Parathyroid adenoma (tissue), 2 donors: ENCODE results near the gene CACNA1D.

Experiments used
- H2AFZ ChIP-seq: fragments of 300-600 bp; sonication (generic); one replicate; pipeline ENCODE4 v1.7.0; 2017; ENCODE audit warnings: antibody characterized with exemption, mild to moderate bottlenecking
- H3K27ac ChIP-seq: fragments of 300-600 bp; sonication (generic); one replicate; pipeline ENCODE4 v1.7.0; 2017
- H3K27me3 ChIP-seq: fragments of 300-600 bp; sonication (generic); one replicate; pipeline ENCODE4 v1.7.0; 2017; ENCODE audit warnings: low read length; ENCODE audit not compliant: control insufficient read depth, insufficient read depth
- H3K36me3 ChIP-seq: fragments of 300-600 bp; sonication (generic); one replicate; pipeline ENCODE4 v1.7.0; 2017; ENCODE audit warnings: low read length; ENCODE audit not compliant: control insufficient read depth, insufficient read depth
- H3K4me1 ChIP-seq: fragments of 300-600 bp; sonication (generic); one replicate; pipeline ENCODE4 v1.7.0; 2017; ENCODE audit warnings: control low read depth
- H3K4me2 ChIP-seq: fragments of 300-600 bp; sonication (generic); one replicate; pipeline ENCODE4 v1.7.0; 2017; ENCODE audit warnings: low read length
- H3K4me3 ChIP-seq: fragments of 300-600 bp; sonication (generic); one replicate; pipeline ENCODE4 v1.7.0; 2017; ENCODE audit warnings: low read depth, low read length
- H3K79me2 ChIP-seq: fragments of 300-600 bp; sonication (generic); one replicate; pipeline ENCODE4 v1.7.0; 2017; ENCODE audit warnings: control low read depth
- H3K9ac ChIP-seq: fragments of 300-600 bp; sonication (generic); one replicate; pipeline ENCODE4 v1.7.0; 2017; ENCODE audit warnings: mild to moderate bottlenecking
- H3K9me3 ChIP-seq: fragments of 300-600 bp; sonication (generic); one replicate; pipeline ENCODE4 v1.7.0; 2017; ENCODE audit warnings: low read length; ENCODE audit not compliant: control insufficient read depth
- CTCF ChIP-seq: fragments of 300-600 bp; sonication (generic); IDR thresholded peaks from one replicate; pipeline ENCODE4 v1.7.0; 2017; ENCODE audit warnings: antibody characterized with exemption, mild to moderate bottlenecking
- donor health status: primary hyperparathyroidism.

The CACNA1D gene

GRCh38 chr3:53836084-53836872 lies 341.9 kb downstream of the CACNA1D start:
- Histone ChIP-seq H3K4me1 (no peaks in the 10 kb centered on the region), H3K4me2 (no peak overlapping the region), H3K79me2 (peaks cover 6% of the 10 kb centered on the region), H3K36me3 (no peaks in the 10 kb centered on the region), H3K27ac (no peak overlapping the region), H3K9me3 (no peaks in the 10 kb centered on the region), H3K9ac (no peak overlapping the region), H3K27me3 (no peaks in the 10 kb centered on the region), H3K4me3 (no peak overlapping the region), H2AFZ (no peak overlapping the region)
- TF ChIP-seq CTCF = no peak

GRCh38 chr3:53837331-53837730 lies 342.9 kb downstream of the CACNA1D start:
- Histone ChIP-seq H3K79me2 (peaks cover 6% of the 10 kb centered on the region), H3K9ac (no peak overlapping the region), H2AFZ (no peak overlapping the region), H3K4me3 (no peak overlapping the region), H3K27ac (no peak overlapping the region), H3K9me3 (no peaks in the 10 kb centered on the region), H3K4me2 (no peak overlapping the region), H3K27me3 (no peaks in the 10 kb centered on the region), H3K4me1 (no peaks in the 10 kb centered on the region), H3K36me3 (no peaks in the 10 kb centered on the region)
- no peak for TF ChIP-seq CTCF

GRCh38 chr3:53841296-53841695 lies 346.9 kb downstream of the CACNA1D start:
- H3K27ac ChIP-seq = no peak overlapping the region
- no peaks in the 10 kb centered on the region for H3K36me3 ChIP-seq
- no peak overlapping the region for H3K9ac ChIP-seq
- no peaks in the 10 kb centered on the region for H3K9me3 ChIP-seq
- no peak overlapping the region for H3K4me3 ChIP-seq
- no peaks in the 10 kb centered on the region for H3K27me3 ChIP-seq
- TF ChIP-seq CTCF = no peak
- no peak overlapping the region for H3K4me2 ChIP-seq
- H3K79me2 ChIP-seq = no peaks in the 10 kb centered on the region
- H2AFZ ChIP-seq = no peak overlapping the region
- H3K4me1 ChIP-seq = peaks cover 16% of the 10 kb centered on the region

- Histone ChIP-seq H3K79me2 (no peaks in the 10 kb centered on the region), H3K27ac (peak overlapping the region; percentile 53), H3K4me2 (no peak overlapping the region), H3K9me3 (no peaks in the 10 kb centered on the region), H3K4me1 (peaks cover 16% of the 10 kb centered on the region), H3K9ac (no peak overlapping the region), H2AFZ (peak overlapping the region; percentile 28), H3K36me3 (no peaks in the 10 kb centered on the region), H3K27me3 (no peaks in the 10 kb centered on the region), H3K4me3 (no peak overlapping the region)
- peak; percentile 34 for TF ChIP-seq CTCF
Observed at GRCh38 chr3:53842436-53843194, 348.2 kb downstream of the CACNA1D start.
